Lower leg skin (tissue), 4 donors: ENCODE data around the gene LRRC47. TPM values are rescaled to one million over a fixed set of nuclear protein-coding genes. Genes with fewer than 3 reads are reported as not detected.

Source experiments
- DNase-seq, 2 donors: peaks; one replicate each; pipeline ENCODE4 v3.0.0-alpha.2; 2019; ENCODE audit warnings: low spot score in 2 of 2
- H3K4me3 ChIP-seq: fragments of 200-600 bp; sonication (generic); 2 replicates; pipeline ENCODE4 v1.5.1; 2017; ENCODE audit warnings: mild to moderate bottlenecking, low read depth; ENCODE audit not compliant: poor library complexity, severe bottlenecking
- POLR2A ChIP-seq, 2 donors: fragments of 450-650 bp; IDR thresholded peaks; one replicate each; pipeline ENCODE4 v1.6.1; 2016 to 2017; ENCODE audit warnings: antibody characterized with exemption in 2 of 2, mild to moderate bottlenecking in 1 of 2, moderate library complexity in 1 of 2
- WGBS, 2 donors: methylation state at CpG; one replicate each; pipeline ENCODE4 v1.1.5; 2018; 5-methylcytosine and 5-hydroxymethylcytosine counted together
- intact Hi-C: fragments of 100-400 bp; cut with DNase I; formaldehyde crosslinking; loops from one replicate; pipeline ENCODE4 v1.15.0; 2023; ENCODE audit warnings: low total_unique reads
- total RNA-seq, 4 donors: library from RNA; depleted of rRNA; stranded (reverse); fragments of >200 nt; gene quantifications; one replicate each; pipeline ENCODE4 v1.1.0, GENCODE V29; 2016
- TF ChIP-seq, protein P1 (sequence below), 3 donors: fragments of 450-650 bp; IDR thresholded peaks; one replicate each; pipeline ENCODE4 v1.5.1; 2016; ENCODE audit warnings: antibody characterized with exemption in 3 of 3, mild to moderate bottlenecking in 3 of 3, moderate library complexity in 2 of 3

Gene LRRC47
- total RNA-seq, 4 donors from 2014 or later = 43.6 to 55.3 (median 49.7) TPM

GRCh38 chr1:3740752-3741151 is 55.5 kb downstream of the LRRC47 start:
- WGBS, 2 donors = 92 to 93% methylated on average over 13 of the region's 13 CpGs
- DNase-seq = no peak
- intact Hi-C loops = no loop called here
- no peak overlapping the region for H3K4me3 ChIP-seq
- TF ChIP-seq, protein P1, sequence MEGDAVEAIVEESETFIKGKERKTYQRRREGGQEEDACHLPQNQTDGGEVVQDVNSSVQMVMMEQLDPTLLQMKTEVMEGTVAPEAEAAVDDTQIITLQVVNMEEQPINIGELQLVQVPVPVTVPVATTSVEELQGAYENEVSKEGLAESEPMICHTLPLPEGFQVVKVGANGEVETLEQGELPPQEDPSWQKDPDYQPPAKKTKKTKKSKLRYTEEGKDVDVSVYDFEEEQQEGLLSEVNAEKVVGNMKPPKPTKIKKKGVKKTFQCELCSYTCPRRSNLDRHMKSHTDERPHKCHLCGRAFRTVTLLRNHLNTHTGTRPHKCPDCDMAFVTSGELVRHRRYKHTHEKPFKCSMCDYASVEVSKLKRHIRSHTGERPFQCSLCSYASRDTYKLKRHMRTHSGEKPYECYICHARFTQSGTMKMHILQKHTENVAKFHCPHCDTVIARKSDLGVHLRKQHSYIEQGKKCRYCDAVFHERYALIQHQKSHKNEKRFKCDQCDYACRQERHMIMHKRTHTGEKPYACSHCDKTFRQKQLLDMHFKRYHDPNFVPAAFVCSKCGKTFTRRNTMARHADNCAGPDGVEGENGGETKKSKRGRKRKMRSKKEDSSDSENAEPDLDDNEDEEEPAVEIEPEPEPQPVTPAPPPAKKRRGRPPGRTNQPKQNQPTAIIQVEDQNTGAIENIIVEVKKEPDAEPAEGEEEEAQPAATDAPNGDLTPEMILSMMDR (IDR thresholded peaks at IDR 0.05) = no peak
- TF ChIP-seq POLR2A (IDR thresholded peaks at IDR 0.05) = no peak

- intact Hi-C loops = no loop called here
- H3K4me3 ChIP-seq = no peak overlapping the region
- no peak for DNase-seq
- TF ChIP-seq, protein P1 (IDR thresholded peaks at IDR 0.05) = no peak
- no peak for TF ChIP-seq POLR2A (IDR thresholded peaks at IDR 0.05)
- WGBS, 2 donors = 88 to 92% methylated on average over 9 of the region's 9 CpGs
These were observed 56.3 kb downstream of the LRRC47 start for GRCh38 chr1:3740042-3740441.

DNA sequence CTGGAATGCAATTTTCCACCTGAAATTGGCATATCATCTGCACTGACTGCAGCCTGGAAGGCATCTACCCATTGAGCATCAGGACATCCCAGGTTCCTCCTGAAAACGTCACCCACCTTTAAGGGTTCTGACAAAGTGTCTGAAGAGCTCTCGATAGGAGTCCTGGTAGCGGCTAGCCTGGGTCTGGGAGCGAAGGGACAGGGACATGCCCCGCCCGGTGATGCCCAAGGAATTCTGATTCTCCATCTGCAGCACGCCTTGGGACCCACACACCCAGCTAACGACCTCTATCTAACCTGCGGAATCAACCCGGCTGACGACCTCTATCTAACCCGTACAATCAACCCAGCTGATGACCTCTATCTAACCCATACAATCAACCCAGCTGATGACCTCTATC is 57.4 kb downstream of the LRRC47 start:
- intact Hi-C loops = no loop called here
- WGBS, 2 donors = 90 to 95% methylated on average over 12 of the region's 12 CpGs
- TF ChIP-seq POLR2A (IDR thresholded peaks at IDR 0.05) = no peak
- TF ChIP-seq, protein P1 (IDR thresholded peaks at IDR 0.05) = no peak
- DNase-seq = no peak
- no peak overlapping the region for H3K4me3 ChIP-seq

GRCh38 chr1:3736708-3737107 is 59.6 kb downstream of the LRRC47 start:
- intact Hi-C loops = no loop called here
- no peak overlapping the region for H3K4me3 ChIP-seq
- no peak for DNase-seq
- whole genome bisulfite sequencing, 2 donors = 73 to 83% methylated on average over 14 of the region's 14 CpGs
- no peak for TF ChIP-seq POLR2A (IDR thresholded peaks at IDR 0.05)
- TF ChIP-seq, protein P1 (IDR thresholded peaks at IDR 0.05) = no peak

DNA sequence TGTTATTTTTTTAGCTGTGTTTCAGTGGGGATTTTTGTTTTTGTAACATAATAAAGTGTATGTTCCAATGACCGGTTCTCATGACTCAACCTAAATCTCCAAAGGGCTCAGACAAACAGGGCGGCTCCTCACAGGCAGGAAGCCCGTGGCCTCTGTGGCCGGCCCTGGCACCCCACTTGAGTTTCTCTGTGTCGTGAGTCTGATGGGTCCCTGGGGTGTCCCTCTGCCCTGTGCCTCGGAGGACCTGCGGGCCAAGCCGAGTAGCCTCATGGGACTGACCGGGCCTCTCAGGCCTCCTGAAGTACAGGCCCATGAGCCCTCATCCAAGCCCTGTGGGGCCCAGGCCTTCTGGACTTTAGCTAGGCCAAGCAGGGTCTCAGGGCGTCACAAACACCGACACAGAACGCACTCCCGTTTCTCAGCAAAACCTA is 60.2 kb downstream of the LRRC47 start:
- WGBS, 2 donors = 83 to 84% methylated on average over 12 to 13 of the region's 13 CpGs
- no peak overlapping the region for H3K4me3 ChIP-seq
- intact Hi-C loops = no loop called here
- no peak for TF ChIP-seq POLR2A (IDR thresholded peaks at IDR 0.05)
- TF ChIP-seq, protein P1 (IDR thresholded peaks at IDR 0.05) = no peak
- no peak for DNase-seq

DNA sequence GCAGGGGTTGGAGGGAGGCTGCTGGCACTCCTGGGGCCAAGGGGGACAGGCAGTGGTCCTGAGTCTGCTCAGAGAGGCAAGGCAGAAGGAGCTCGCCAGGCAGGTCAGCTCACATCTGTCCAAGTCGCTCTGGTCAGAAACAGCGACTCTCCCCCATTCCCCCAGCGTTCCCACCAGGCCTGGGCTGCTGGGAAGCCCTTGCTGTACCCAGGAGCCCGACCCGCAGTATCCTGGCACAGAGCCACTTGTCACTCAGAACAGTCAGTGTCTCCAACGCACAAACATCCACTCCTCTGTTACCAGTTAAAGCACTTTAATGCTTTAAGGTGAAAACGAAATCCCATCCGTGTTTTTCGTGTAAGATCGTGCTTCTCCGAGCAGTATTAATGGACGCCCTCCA is 60.6 kb downstream of the LRRC47 start:
- DNase-seq = no peak
- intact Hi-C loops = no loop called here
- no peak overlapping the region for H3K4me3 ChIP-seq
- WGBS, 2 donors = 76 to 80% methylated on average over 13 of the region's 13 CpGs
- TF ChIP-seq POLR2A (IDR thresholded peaks at IDR 0.05) = no peak
- TF ChIP-seq, protein P1 (IDR thresholded peaks at IDR 0.05) = no peak
